Right atrium auricular region (tissue), 2 donors: ENCODE results near the gene BEGAIN. TPM values are rescaled to one million over a fixed set of nuclear protein-coding genes. Genes with fewer than 3 reads are reported as not detected.

ENCODE experiments used
- DNase-seq: peaks from one replicate; pipeline ENCODE4 v3.0.0-alpha.2; 2019; ENCODE audit warnings: low spot score
- H3K27ac ChIP-seq, 2 donors: fragments of 200-600 bp; sonication (generic); 1 replicate in 1 of 2; 2 replicates in 1 of 2; pipeline ENCODE4 v1.5.1; 2016 to 2019
- H3K27me3 ChIP-seq, 2 donors: fragments of 200-600 bp; sonication (generic); one replicate each; pipeline versions ENCODE4 v1.5.1 to v1.6.0; 2017 to 2019
- H3K36me3 ChIP-seq: fragments of 200-600 bp; sonication (generic); one replicate; pipeline ENCODE4 v1.5.1; 2016
- H3K4me1 ChIP-seq, 2 donors: fragments of 200-600 bp; sonication (generic); one replicate each; pipeline versions ENCODE4 v1.5.1 to v1.6.0; 2017 to 2019
- H3K4me3 ChIP-seq, 2 donors: fragments of 200-600 bp; sonication (generic); 1 replicate in 1 of 2; 2 replicates in 1 of 2; pipeline ENCODE4 v1.5.1; 2017 to 2019; ENCODE audit warnings: mild to moderate bottlenecking in 1 of 2, moderate library complexity in 1 of 2
- H3K9me3 ChIP-seq, 2 donors: fragments of 200-600 bp; sonication (generic); one replicate each; pipeline ENCODE4 v1.5.1; 2019
- total RNA-seq, 2 donors: library from RNA; depleted of rRNA; stranded (reverse); fragments of >200 nt; gene quantifications; one replicate each; pipeline ENCODE4 v1.1.0, GENCODE V29; 2016
- TF ChIP-seq, protein P1 (sequence below), 2 donors: fragments of 200-600 bp; sonication (generic); IDR thresholded peaks; one replicate each; pipeline ENCODE4 v1.5.1; 2019; ENCODE audit warnings: antibody characterized with exemption in 2 of 2

Gene BEGAIN
- total RNA-seq, 2 donors from 2014 or later, result 0.93 to 5.7 TPM

GRCh38 chr14:100541621-100542560 is 45.3 kb downstream of the BEGAIN start:
- Histone ChIP-seq H3K4me1 (no peaks in the 10 kb centered on the region), H3K4me3 (no peak overlapping the region), H3K27ac (no peak overlapping the region), H3K36me3 (no peaks in the 10 kb centered on the region), H3K9me3 (no peaks in the 10 kb centered on the region), H3K27me3 (no peaks in the 10 kb centered on the region)
- TF ChIP-seq, protein P1, sequence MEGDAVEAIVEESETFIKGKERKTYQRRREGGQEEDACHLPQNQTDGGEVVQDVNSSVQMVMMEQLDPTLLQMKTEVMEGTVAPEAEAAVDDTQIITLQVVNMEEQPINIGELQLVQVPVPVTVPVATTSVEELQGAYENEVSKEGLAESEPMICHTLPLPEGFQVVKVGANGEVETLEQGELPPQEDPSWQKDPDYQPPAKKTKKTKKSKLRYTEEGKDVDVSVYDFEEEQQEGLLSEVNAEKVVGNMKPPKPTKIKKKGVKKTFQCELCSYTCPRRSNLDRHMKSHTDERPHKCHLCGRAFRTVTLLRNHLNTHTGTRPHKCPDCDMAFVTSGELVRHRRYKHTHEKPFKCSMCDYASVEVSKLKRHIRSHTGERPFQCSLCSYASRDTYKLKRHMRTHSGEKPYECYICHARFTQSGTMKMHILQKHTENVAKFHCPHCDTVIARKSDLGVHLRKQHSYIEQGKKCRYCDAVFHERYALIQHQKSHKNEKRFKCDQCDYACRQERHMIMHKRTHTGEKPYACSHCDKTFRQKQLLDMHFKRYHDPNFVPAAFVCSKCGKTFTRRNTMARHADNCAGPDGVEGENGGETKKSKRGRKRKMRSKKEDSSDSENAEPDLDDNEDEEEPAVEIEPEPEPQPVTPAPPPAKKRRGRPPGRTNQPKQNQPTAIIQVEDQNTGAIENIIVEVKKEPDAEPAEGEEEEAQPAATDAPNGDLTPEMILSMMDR (IDR thresholded peaks at IDR 0.05), result no peak
- DNase-seq, result no peak

GRCh38 chr14:100540926-100541620 is 46.1 kb downstream of the BEGAIN start:
- Histone ChIP-seq H3K36me3 (no peaks in the 10 kb centered on the region), H3K4me3 (no peak overlapping the region), H3K9me3 (no peaks in the 10 kb centered on the region), H3K27me3 (no peaks in the 10 kb centered on the region), H3K4me1 (no peaks in the 10 kb centered on the region), H3K27ac (no peak overlapping the region)
- TF ChIP-seq, protein P1 (IDR thresholded peaks at IDR 0.05), result no peak
- no peak for DNase-seq

GRCh38 chr14:100540141-100540925 is 46.9 kb downstream of the BEGAIN start:
- Histone ChIP-seq H3K4me3 (no peak overlapping the region), H3K4me1 (no peaks in the 10 kb centered on the region), H3K27ac (no peak overlapping the region), H3K27me3 (no peaks in the 10 kb centered on the region), H3K36me3 (no peaks in the 10 kb centered on the region), H3K9me3 (no peaks in the 10 kb centered on the region)
- DNase-seq, result no peak
- TF ChIP-seq, protein P1 (IDR thresholded peaks at IDR 0.05), result no peak

DNA sequence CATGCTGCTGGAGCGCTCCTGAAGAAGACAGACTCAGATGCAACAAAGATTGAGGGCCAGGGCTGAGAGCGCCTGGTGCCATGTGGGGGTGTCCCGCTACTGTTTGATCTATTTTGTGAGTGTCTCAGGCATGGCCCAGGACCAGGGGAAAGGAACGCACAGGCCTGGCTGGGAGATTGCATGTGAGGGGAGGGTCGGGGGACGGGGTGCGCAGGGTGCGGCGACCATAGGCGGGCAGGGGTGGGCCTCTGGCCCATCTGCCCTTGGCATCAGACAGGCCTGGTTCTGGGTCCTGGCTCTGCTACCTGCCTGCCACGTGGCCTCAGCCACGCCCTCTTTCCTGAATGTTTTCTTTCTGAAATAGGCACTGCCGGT is 47.5 kb downstream of the BEGAIN start:
- no peaks in the 10 kb centered on the region for H3K27me3 ChIP-seq
- no peaks in the 10 kb centered on the region for H3K9me3 ChIP-seq
- H3K4me3 ChIP-seq, result no peak overlapping the region
- H3K27ac ChIP-seq, result no peak overlapping the region
- TF ChIP-seq, protein P1 (IDR thresholded peaks at IDR 0.05), result no peak
- no peak for DNase-seq
- no peaks in the 10 kb centered on the region for H3K4me1 ChIP-seq
- H3K36me3 ChIP-seq, result no peaks in the 10 kb centered on the region

DNA sequence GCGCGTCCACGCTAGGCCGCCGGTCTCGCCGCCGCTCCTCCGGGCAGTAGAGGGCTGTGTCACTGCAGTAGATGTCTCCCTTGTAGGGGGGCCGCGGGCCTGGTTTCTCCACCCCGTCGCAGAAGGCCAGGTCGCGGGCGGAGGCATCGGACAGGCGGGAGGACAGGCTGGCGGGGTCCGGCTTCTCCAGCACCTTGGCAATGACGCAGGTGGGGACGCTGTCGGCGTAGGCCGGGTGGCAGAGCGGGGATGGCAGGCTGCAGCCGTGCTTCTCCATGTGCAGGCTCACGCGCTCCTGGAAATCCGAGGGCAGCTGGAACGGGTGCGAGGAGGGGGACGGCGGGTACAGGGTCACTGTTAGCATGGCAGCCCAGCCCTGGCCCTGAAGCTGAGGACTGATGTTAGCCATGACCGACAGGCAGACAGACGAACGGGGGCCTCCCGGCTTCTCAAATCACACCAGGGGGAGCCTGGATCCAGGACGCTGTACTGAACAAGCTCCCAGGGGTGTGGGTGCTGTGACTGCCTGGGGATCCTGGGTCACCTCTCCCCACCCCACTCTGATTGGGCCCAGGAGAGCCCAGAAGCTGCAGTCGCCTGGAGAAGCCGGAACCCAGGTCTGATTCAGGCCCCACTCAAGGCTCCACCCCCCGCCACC is 48.1 kb downstream of the BEGAIN start:
- DNase-seq, result no peak
- no peaks in the 10 kb centered on the region for H3K9me3 ChIP-seq
- TF ChIP-seq, protein P1 (IDR thresholded peaks at IDR 0.05), result no peak

More for the DNA sequence above, 48.1 kb downstream of the BEGAIN start:
- no peaks in the 10 kb centered on the region for H3K27me3 ChIP-seq
- no peak overlapping the region for H3K27ac ChIP-seq
- H3K4me1 ChIP-seq, result peaks cover 0 to 2% of the 10 kb centered on the region in 2 donors
- no peaks in the 10 kb centered on the region for H3K36me3 ChIP-seq
- H3K4me3 ChIP-seq, result no peak overlapping the region
